Measurements from ENCODE around the gene ACACA. TPM values are rescaled to one million over a fixed set of nuclear protein-coding genes. Genes with fewer than 3 reads are reported as not detected.

The ACACA gene
- total and polyA plus RNA-seq, 12 donors, result 18.2 to 112 (median 70.4) TPM

- Histone ChIP-seq H3K4me1 (replicated peaks in 1 of 2) (peaks cover 0 to 5% of the 10 kb centered on the region in 2 donors), H3K4me3 (no peak overlapping the region), H3K36me3 (replicated peaks in 1 of 2) (no peaks in the 10 kb centered on the region), H3K27ac (no peak overlapping the region), H3K27me3 (no peaks in the 10 kb centered on the region), H3K9me3 (replicated peaks in 1 of 3) (no peaks in the 10 kb centered on the region)
- no peak for TF ChIP-seq CTCF (IDR thresholded peaks at IDR 0.05)
- TF ChIP-seq POLR2A (IDR thresholded peaks at IDR 0.05), result no peak
- DNase-seq, result no peak
- intact Hi-C loops (cut with DNase I), result no loop called here
- WGBS, 4 donors, result 58 to 79% (median 59%) methylated on average over 16 to 25 of the region's 25 CpGs
Observed at GRCh38 chr17:37066322-37067255, 340.0 kb downstream of the ACACA start.

- no peak for DNase-seq
- H3K27ac ChIP-seq, result no peak overlapping the region
- WGBS, 4 donors, result 56 to 72% (median 61%) methylated on average over 14 to 23 of the region's 23 CpGs
- no peaks in the 10 kb centered on the region for H3K36me3 ChIP-seq (replicated peaks in 1 of 2)
- peaks cover 0 to 5% of the 10 kb centered on the region in 2 donors for H3K4me1 ChIP-seq (replicated peaks in 1 of 2)
- TF ChIP-seq CTCF (IDR thresholded peaks at IDR 0.05) (no peak), POLR2A (IDR thresholded peaks at IDR 0.05) (no peak)
- intact Hi-C loops (cut with DNase I), result no loop called here
- no peaks in the 10 kb centered on the region for H3K27me3 ChIP-seq
- no peak overlapping the region for H3K4me3 ChIP-seq
- no peaks in the 10 kb centered on the region for H3K9me3 ChIP-seq (replicated peaks in 1 of 3)
Observed at GRCh38 chr17:37065486-37066321, 340.9 kb downstream of the ACACA start.

GRCh38 chr17:37064956-37065355 lies 341.7 kb downstream of the ACACA start:
- WGBS, 4 donors, result 78 to 89% (median 85%) methylated on average over 6 to 8 of the region's 8 CpGs
- intact Hi-C loops (cut with DNase I), result no loop called here
- H3K9me3 ChIP-seq (replicated peaks in 1 of 3), result no peaks in the 10 kb centered on the region
- H3K4me3 ChIP-seq, result no peak overlapping the region
- TF ChIP-seq POLR2A (IDR thresholded peaks at IDR 0.05), result no peak
- TF ChIP-seq CTCF (IDR thresholded peaks at IDR 0.05), result no peak
- no peaks in the 10 kb centered on the region for H3K36me3 ChIP-seq (replicated peaks in 1 of 2)
- no peaks in the 10 kb centered on the region for H3K27me3 ChIP-seq
- H3K27ac ChIP-seq, result no peak overlapping the region
- DNase-seq, result no peak
- peaks cover 0 to 5% of the 10 kb centered on the region in 2 donors for H3K4me1 ChIP-seq (replicated peaks in 1 of 2)

- peaks cover 0 to 5% of the 10 kb centered on the region in 2 donors for H3K4me1 ChIP-seq (replicated peaks in 1 of 2)
- H3K9me3 ChIP-seq (replicated peaks in 1 of 3), result no peaks in the 10 kb centered on the region
- no peaks in the 10 kb centered on the region for H3K36me3 ChIP-seq (replicated peaks in 1 of 2)
- WGBS, 4 donors, result 49 to 68% (median 54%) methylated on average over 11 of the region's 11 CpGs
- TF ChIP-seq CTCF (IDR thresholded peaks at IDR 0.05), result no peak
- intact Hi-C loops (cut with DNase I), result no loop called here
- H3K4me3 ChIP-seq, result no peak overlapping the region
- no peak overlapping the region for H3K27ac ChIP-seq
- DNase-seq, result peak in 1 of 7 donors; percentile 25
- H3K27me3 ChIP-seq, result no peaks in the 10 kb centered on the region
Observed at GRCh38 chr17:37064206-37064605, 342.4 kb downstream of the ACACA start.

Data from adrenal gland (tissue), 12 donors.